MM.1S (cell line): ENCODE results near the gene KCNG2.

Source experiments
- DNase-seq: peaks from one replicate; pipeline ENCODE4 v3.0.0-alpha.2; 2015
- H2AFZ ChIP-seq: fragments of 300-600 bp; sonication (generic); 2 replicates; pipeline ENCODE4 v1.6.0; 2016; ENCODE audit warnings: antibody characterized with exemption, low read length
- H3F3A ChIP-seq: fragments of 300-600 bp; sonication (generic); 2 replicates; pipeline ENCODE4 v1.6.1; 2016; ENCODE audit warnings: mild to moderate bottlenecking, antibody characterized with exemption, low read length, moderate library complexity, mixed read lengths; ENCODE audit not compliant: insufficient read depth
- H3K27ac ChIP-seq: fragments of 300-600 bp; sonication (generic); 2 replicates; pipeline ENCODE4 v1.5.1; 2016; ENCODE audit warnings: mild to moderate bottlenecking, low read length
- H3K27me3 ChIP-seq: fragments of 300-600 bp; sonication (generic); replicated peaks from 2 replicates; pipeline ENCODE4 v1.6.0; 2016; ENCODE audit warnings: low read length; ENCODE audit not compliant: insufficient read depth
- H3K36me3 ChIP-seq: fragments of 300-600 bp; sonication (generic); replicated peaks from 2 replicates; pipeline ENCODE4 v1.6.1; 2016; ENCODE audit warnings: mild to moderate bottlenecking, low read length, mixed read lengths; ENCODE audit not compliant: insufficient read depth
- H3K4me1 ChIP-seq: fragments of 300-600 bp; sonication (generic); 2 replicates; pipeline ENCODE4 v1.6.1; 2016; ENCODE audit warnings: low read length, mixed read lengths
- H3K4me2 ChIP-seq: fragments of 300-600 bp; sonication (generic); 2 replicates; pipeline ENCODE4 v1.6.0; 2016; ENCODE audit warnings: low read depth, low read length
- H3K4me3 ChIP-seq: fragments of 300-600 bp; sonication (generic); 2 replicates; pipeline ENCODE4 v1.5.1; 2016; ENCODE audit warnings: low read length, mixed read lengths
- H3K79me2 ChIP-seq: fragments of 300-600 bp; sonication (generic); 2 replicates; pipeline ENCODE4 v1.6.1; 2016; ENCODE audit warnings: mixed run types, low read length, mixed read lengths
- H3K9ac ChIP-seq: fragments of 300-600 bp; sonication (generic); 2 replicates; pipeline ENCODE4 v1.6.1; 2016; ENCODE audit warnings: low read length, mixed read lengths
- H3K9me2 ChIP-seq: fragments of 300-600 bp; sonication (generic); replicated peaks from 2 replicates; pipeline ENCODE4 v1.6.1; 2016; ENCODE audit warnings: mild to moderate bottlenecking, low read length, mixed read lengths; ENCODE audit not compliant: insufficient read depth
- H3K9me3 ChIP-seq: fragments of 300-600 bp; sonication (generic); replicated peaks from 2 replicates; pipeline ENCODE4 v1.6.1; 2016; ENCODE audit warnings: mild to moderate bottlenecking, low read length, mixed read lengths; ENCODE audit not compliant: insufficient read depth
- H4K20me1 ChIP-seq: fragments of 300-600 bp; sonication (generic); 2 replicates; pipeline ENCODE4 v1.6.1; 2016; ENCODE audit warnings: mild to moderate bottlenecking, low read length, moderate library complexity, mixed read lengths; ENCODE audit not compliant: insufficient read depth
- EZH2 ChIP-seq: fragments of 300-600 bp; sonication (generic); optimal IDR thresholded peaks from 2 replicates; pipeline ENCODE3; 2017; ENCODE audit warnings: low read depth, mild to moderate bottlenecking, antibody characterized with exemption, low read length, mixed read lengths
- EZH2phosphoT487 ChIP-seq: fragments of 300-600 bp; sonication (generic); IDR thresholded peaks from 2 replicates; pipeline ENCODE4 v1.6.1; 2018; ENCODE audit warnings: antibody characterized with exemption, low read length
- TF ChIP-seq, protein P1 (sequence below): fragments of 300-600 bp; sonication (generic); IDR thresholded peaks from 2 replicates; pipeline ENCODE4 v1.5.1; 2016; ENCODE audit warnings: antibody characterized with exemption, low read length, mixed read lengths

The KCNG2 gene

DNA sequence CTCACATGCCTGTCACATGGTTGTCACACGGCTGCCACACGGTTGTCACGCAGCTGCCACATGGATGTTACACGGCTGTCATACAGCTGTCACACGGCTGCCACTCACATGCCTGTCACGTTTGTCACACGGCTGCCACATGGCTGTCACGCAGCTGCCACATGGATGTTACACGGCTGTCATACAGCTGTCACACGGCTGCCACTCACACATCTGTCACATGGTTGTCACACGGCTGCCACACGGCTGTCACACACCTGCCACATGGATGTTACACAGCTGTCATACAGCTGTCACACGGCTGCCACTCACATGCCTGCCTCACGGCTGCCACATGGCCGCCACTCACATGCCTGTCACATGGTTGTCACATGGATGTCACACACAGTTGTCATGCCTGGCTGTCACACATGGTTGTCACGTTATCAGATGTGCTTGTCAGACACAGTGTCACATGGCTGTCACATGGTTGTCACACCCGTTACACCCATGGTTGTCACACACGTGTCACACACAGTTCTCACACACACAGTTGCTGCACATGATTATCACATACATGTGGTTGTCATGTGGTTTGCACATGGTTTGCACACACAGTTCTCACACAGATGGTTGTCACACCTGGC lies 19.4 kb downstream of the KCNG2 start:
- Histone ChIP-seq H2AFZ (no peak overlapping the region), H4K20me1 (no peaks in the 10 kb centered on the region), H3K9me3 (no peaks in the 10 kb centered on the region), H3K27ac (no peak overlapping the region), H3K4me2 (no peak overlapping the region), H3K79me2 (no peaks in the 10 kb centered on the region), H3K36me3 (no peaks in the 10 kb centered on the region), H3K4me3 (no peak overlapping the region), H3F3A (no peaks in the 10 kb centered on the region), H3K9me2 (no peaks in the 10 kb centered on the region), H3K27me3 (no peaks in the 10 kb centered on the region), H3K4me1 (no peaks in the 10 kb centered on the region), H3K9ac (no peak overlapping the region)
- no peak for DNase-seq
- TF ChIP-seq, protein P1, sequence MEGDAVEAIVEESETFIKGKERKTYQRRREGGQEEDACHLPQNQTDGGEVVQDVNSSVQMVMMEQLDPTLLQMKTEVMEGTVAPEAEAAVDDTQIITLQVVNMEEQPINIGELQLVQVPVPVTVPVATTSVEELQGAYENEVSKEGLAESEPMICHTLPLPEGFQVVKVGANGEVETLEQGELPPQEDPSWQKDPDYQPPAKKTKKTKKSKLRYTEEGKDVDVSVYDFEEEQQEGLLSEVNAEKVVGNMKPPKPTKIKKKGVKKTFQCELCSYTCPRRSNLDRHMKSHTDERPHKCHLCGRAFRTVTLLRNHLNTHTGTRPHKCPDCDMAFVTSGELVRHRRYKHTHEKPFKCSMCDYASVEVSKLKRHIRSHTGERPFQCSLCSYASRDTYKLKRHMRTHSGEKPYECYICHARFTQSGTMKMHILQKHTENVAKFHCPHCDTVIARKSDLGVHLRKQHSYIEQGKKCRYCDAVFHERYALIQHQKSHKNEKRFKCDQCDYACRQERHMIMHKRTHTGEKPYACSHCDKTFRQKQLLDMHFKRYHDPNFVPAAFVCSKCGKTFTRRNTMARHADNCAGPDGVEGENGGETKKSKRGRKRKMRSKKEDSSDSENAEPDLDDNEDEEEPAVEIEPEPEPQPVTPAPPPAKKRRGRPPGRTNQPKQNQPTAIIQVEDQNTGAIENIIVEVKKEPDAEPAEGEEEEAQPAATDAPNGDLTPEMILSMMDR: no peak
- TF ChIP-seq EZH2 (no peak), EZH2phosphoT487 (no peak)

DNA sequence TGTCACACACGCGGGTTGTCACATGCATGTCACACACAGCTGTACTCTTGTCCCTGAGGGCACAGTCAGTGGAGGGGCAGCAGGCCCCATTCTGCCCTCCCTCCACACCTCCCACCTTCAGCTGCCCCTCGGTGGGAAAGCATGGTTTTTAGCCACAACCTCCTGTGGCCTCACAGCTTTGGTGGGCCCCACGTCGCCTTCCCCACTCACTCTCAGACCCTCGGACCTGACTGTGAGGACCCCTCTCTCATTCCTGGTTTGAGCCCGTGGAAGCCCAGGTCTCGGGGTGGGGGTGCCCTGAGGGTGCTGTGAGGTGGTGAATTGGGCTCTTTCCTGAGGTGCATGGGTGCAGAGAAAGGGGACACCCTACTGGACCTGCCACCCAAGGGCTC lies 19.9 kb downstream of the KCNG2 start:
- TF ChIP-seq EZH2phosphoT487 (no peak), EZH2 (no peak)
- TF ChIP-seq, protein P1: no peak
- no peaks in the 10 kb centered on the region for H3F3A ChIP-seq
- no peak for DNase-seq
- no peak overlapping the region for H2AFZ ChIP-seq
- no peaks in the 10 kb centered on the region for H4K20me1 ChIP-seq
- H3K9me2 ChIP-seq: no peaks in the 10 kb centered on the region
- no peak overlapping the region for H3K4me3 ChIP-seq
- H3K36me3 ChIP-seq: no peaks in the 10 kb centered on the region
- H3K4me1 ChIP-seq: no peaks in the 10 kb centered on the region
- H3K9me3 ChIP-seq: no peaks in the 10 kb centered on the region
- no peaks in the 10 kb centered on the region for H3K27me3 ChIP-seq
- H3K9ac ChIP-seq: no peak overlapping the region
- H3K27ac ChIP-seq: no peak overlapping the region
- no peaks in the 10 kb centered on the region for H3K79me2 ChIP-seq
- no peak overlapping the region for H3K4me2 ChIP-seq

DNA sequence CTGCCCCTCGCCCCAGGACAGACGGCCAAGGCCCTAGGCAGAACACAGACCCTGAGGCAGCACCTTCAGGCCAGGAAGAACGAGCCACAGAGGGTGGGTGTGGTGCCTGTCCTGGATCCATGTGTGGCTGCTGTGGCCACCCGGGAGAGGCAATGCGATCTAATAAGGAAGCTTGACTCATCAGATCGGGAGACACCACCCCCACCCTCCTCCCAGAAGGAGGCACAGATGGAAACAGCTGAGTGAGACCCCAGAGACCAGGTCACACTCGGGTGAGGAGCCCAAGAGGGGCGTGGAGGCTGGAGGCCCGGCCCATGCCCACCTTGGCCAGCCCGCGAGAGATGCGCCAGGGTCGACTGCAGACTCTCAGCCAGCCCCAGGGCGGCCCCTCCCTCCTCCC lies 20.3 kb downstream of the KCNG2 start:
- H3K9ac ChIP-seq: no peak overlapping the region
- TF ChIP-seq EZH2 (no peak), EZH2phosphoT487 (no peak)
- TF ChIP-seq, protein P1: no peak
- no peaks in the 10 kb centered on the region for H3K79me2 ChIP-seq
- no peak overlapping the region for H2AFZ ChIP-seq
- H3K36me3 ChIP-seq: no peaks in the 10 kb centered on the region
- no peaks in the 10 kb centered on the region for H3K9me3 ChIP-seq
- H3K27me3 ChIP-seq: no peaks in the 10 kb centered on the region
- H3K4me1 ChIP-seq: no peaks in the 10 kb centered on the region
- no peaks in the 10 kb centered on the region for H4K20me1 ChIP-seq
- no peak overlapping the region for H3K27ac ChIP-seq
- no peak overlapping the region for H3K4me2 ChIP-seq
- no peaks in the 10 kb centered on the region for H3F3A ChIP-seq
- no peak for DNase-seq
- no peaks in the 10 kb centered on the region for H3K9me2 ChIP-seq
- H3K4me3 ChIP-seq: no peak overlapping the region
